Muscle layer of colon (tissue), 2 donors: ENCODE results near the gene TRAM2.
A peak's percentile ranks its signal among the peaks of the same experiment; 100 is the strongest.

Source experiments
- H3K27ac ChIP-seq: one replicate; pipeline ENCODE4 v1.7.0; 2013; ENCODE audit warnings: low read depth, mild to moderate bottlenecking, low read length, moderate library complexity
- H3K27me3 ChIP-seq, 2 donors: one replicate each; pipeline ENCODE4 v1.7.0; 2013; ENCODE audit warnings: low read length in 2 of 2, mild to moderate bottlenecking in 2 of 2; ENCODE audit not compliant: insufficient read depth in 2 of 2, control insufficient read depth in 1 of 2
- H3K36me3 ChIP-seq: one replicate; pipeline ENCODE4 v1.7.0; 2013; ENCODE audit warnings: mild to moderate bottlenecking, low read length; ENCODE audit not compliant: insufficient read depth
- H3K4me1 ChIP-seq: one replicate; pipeline ENCODE4 v1.7.0; 2013; ENCODE audit warnings: mild to moderate bottlenecking, low read length; ENCODE audit not compliant: insufficient read depth
- H3K4me3 ChIP-seq, 2 donors: one replicate each; pipeline ENCODE4 v1.7.0; 2013; ENCODE audit warnings: low read length in 2 of 2, low read depth in 1 of 2, mild to moderate bottlenecking in 1 of 2, moderate library complexity in 1 of 2
- H3K9ac ChIP-seq: one replicate; pipeline ENCODE4 v1.7.0; 2013; ENCODE audit warnings: low read length
- H3K9me3 ChIP-seq: one replicate; pipeline ENCODE4 v1.7.0; 2013; ENCODE audit warnings: mild to moderate bottlenecking, low read length
- donor health status: abdominal sarcoma.
- donor health status: Adenocarcinoma of cecum.

Gene TRAM2

DNA sequence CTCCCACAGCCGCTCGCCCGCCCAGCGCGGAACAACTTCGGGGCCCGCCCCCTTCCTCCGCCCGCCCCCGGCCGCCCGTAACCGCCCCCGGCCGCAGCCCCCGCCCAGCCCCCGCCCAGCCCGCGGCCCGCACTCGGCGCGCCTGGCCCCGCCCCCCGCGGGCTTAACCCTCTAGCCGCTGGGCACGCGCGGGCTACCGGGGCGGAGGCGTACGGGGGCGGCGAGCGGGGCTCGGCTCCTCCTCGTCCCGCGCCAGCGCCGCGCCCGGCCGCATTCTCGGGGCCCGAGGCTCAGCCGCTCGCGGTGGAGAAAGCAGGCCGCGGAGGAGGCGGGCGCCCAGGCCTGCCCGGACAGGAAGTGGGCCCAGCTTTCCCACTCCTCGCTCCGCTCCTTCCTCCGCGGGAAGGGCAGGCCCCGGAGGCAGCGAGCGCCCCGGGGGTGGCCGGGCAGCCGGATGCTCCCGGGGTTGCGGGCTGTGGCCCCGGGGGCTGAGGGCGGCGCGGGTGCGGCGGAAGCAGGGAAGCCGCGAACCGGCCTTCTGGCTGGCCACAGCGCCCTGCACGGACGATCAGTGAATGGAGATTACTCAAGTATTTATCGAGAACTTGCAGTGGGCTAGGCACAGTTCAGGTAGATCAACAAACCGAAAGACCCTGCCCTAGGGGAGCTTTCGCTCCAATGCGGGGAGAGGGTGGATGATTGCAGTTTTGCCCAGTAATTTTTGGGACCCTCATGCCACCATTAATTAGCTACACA, at the start of gene TRAM2:
TRAM2 (minus strand) TSS at position 39 of the 756 bp plus-strand sequence. CDS start 145 bp downstream, outside the sequence.
- Histone ChIP-seq H3K9ac (peak within 1 kb of the TSS; percentile 93), H3K4me1 (peaks cover 45% of the 10 kb centered on the region), H3K36me3 (no peaks in the 10 kb centered on the region), H3K9me3 (no peaks in the 10 kb centered on the region), H3K27me3 (no peaks in the 10 kb centered on the region), H3K4me3 (peak within 1 kb of the TSS; percentile 76 to 90), H3K27ac (peak within 1 kb of the TSS; percentile 98)

DNA sequence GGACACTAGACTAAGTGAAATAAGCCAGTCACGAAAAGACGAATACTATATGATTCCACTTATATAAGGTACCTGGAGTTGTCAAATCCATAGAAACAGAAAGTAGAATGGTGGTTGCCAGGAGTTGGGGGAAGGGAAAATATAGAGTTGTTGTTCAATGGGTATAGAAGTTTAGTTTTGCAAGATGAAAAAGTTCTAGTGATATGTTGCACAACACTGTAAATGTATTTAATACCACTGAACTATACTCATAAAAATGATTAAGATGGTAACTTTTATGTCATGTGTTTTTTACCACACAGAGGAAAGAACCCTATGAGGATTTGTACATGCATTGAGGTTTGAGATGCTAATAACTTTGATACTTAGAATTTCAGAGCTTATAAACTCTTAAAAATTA, 46.0 kb upstream of the TRAM2 start:
- no peaks in the 10 kb centered on the region for H3K36me3 ChIP-seq
- H3K27ac ChIP-seq = no peak overlapping the region
- H3K9me3 ChIP-seq = no peaks in the 10 kb centered on the region
- no peak overlapping the region for H3K4me3 ChIP-seq
- H3K27me3 ChIP-seq = no peaks in the 10 kb centered on the region
- H3K4me1 ChIP-seq = no peaks in the 10 kb centered on the region
- H3K9ac ChIP-seq = no peak overlapping the region

DNA sequence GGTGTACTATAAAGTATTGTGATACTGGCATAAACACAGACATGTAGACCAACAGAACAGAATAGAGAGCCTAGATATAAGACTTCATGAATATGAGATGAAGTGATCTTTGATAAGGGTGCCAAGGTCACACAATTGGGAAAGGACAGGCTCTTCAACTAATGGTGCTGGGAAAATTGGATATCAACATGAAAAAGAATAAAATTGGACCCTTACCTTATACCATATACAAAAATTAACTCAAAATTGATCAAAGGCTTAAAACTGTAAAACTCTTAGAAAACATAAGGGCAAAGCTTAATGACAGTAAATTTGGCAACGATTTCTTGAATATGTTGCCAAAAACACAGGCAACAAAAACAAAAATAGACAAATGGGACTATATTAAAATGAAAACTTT, 44.8 kb upstream of the TRAM2 start:
- Histone ChIP-seq H3K27ac (no peak overlapping the region), H3K4me1 (no peaks in the 10 kb centered on the region), H3K36me3 (no peaks in the 10 kb centered on the region), H3K9me3 (no peaks in the 10 kb centered on the region), H3K9ac (no peak overlapping the region), H3K4me3 (no peak overlapping the region), H3K27me3 (no peaks in the 10 kb centered on the region)

- H3K27me3 ChIP-seq = no peaks in the 10 kb centered on the region
- no peaks in the 10 kb centered on the region for H3K9me3 ChIP-seq
- H3K9ac ChIP-seq = no peak overlapping the region
- H3K27ac ChIP-seq = no peak overlapping the region
- H3K36me3 ChIP-seq = no peaks in the 10 kb centered on the region
- H3K4me1 ChIP-seq = no peaks in the 10 kb centered on the region
- H3K4me3 ChIP-seq = no peak overlapping the region
Measured at GRCh38 chr6:52620906-52621190, 44.0 kb upstream of the TRAM2 start.

GRCh38 chr6:52620055-52620905, 43.4 kb upstream of the TRAM2 start:
- Histone ChIP-seq H3K9me3 (no peaks in the 10 kb centered on the region), H3K4me1 (no peaks in the 10 kb centered on the region), H3K36me3 (no peaks in the 10 kb centered on the region), H3K9ac (no peak overlapping the region), H3K27me3 (no peaks in the 10 kb centered on the region), H3K27ac (no peak overlapping the region), H3K4me3 (no peak overlapping the region)

DNA sequence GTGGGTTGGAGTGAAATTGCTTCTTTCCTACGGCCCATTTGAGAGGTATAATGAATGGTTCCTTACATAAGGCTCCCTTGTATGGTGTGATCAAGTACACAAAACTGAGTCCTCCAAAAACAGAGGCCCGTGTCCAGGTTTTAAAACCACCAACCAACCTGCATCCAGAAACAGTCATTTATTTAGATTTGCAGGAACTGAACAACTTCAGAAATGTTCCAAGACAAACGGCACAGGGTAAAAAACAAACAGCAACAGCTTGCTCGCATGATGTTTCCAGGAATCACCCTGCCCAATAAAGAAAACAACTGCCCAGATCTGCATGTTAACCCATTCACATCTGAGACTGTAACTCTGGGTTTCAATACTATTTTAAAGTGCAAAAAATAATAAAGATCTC, 40.2 kb upstream of the TRAM2 start:
- H3K9me3 ChIP-seq = no peaks in the 10 kb centered on the region
- H3K27me3 ChIP-seq = no peaks in the 10 kb centered on the region
- H3K4me3 ChIP-seq = no peak overlapping the region
- H3K36me3 ChIP-seq = no peaks in the 10 kb centered on the region
- no peak overlapping the region for H3K9ac ChIP-seq
- no peaks in the 10 kb centered on the region for H3K4me1 ChIP-seq
- no peak overlapping the region for H3K27ac ChIP-seq

DNA sequence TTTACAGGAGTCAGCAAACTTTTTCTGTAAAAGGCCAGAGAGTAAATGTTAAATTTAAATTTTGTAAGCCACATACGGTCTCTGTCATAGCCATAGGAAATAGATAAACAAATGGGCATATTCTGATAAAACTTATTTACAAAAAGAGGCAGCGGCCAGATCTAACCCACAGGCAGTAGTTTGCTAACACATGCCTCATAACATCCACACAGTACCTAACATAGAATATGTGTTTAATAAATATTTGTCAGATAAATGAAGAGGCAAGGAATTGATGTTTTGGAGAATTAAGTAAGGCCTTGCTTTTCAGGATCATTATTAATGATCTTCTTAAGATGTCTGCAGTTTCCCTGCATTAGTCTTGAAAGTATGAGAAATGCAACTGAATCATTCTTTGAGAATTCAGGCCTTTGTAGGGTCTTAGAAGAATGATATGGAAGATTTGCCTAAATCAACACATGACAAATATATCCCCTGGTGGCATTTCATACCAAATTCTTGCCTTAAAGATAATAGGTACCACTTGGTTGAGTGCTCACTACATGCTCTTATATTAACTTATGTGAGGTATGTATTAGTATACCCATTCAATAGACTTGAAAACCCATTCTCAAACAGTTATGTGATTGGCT, 39.3 kb upstream of the TRAM2 start:
- no peaks in the 10 kb centered on the region for H3K4me1 ChIP-seq
- H3K36me3 ChIP-seq = no peaks in the 10 kb centered on the region
- H3K9ac ChIP-seq = no peak overlapping the region
- H3K27me3 ChIP-seq = no peaks in the 10 kb centered on the region
- no peak overlapping the region for H3K4me3 ChIP-seq
- no peaks in the 10 kb centered on the region for H3K9me3 ChIP-seq
- no peak overlapping the region for H3K27ac ChIP-seq

GRCh38 chr6:52612336-52613054, 35.6 kb upstream of the TRAM2 start:
- Histone ChIP-seq H3K36me3 (no peaks in the 10 kb centered on the region), H3K27me3 (no peaks in the 10 kb centered on the region), H3K9me3 (no peaks in the 10 kb centered on the region), H3K4me1 (no peaks in the 10 kb centered on the region), H3K9ac (no peak overlapping the region), H3K27ac (no peak overlapping the region), H3K4me3 (no peak overlapping the region)

DNA sequence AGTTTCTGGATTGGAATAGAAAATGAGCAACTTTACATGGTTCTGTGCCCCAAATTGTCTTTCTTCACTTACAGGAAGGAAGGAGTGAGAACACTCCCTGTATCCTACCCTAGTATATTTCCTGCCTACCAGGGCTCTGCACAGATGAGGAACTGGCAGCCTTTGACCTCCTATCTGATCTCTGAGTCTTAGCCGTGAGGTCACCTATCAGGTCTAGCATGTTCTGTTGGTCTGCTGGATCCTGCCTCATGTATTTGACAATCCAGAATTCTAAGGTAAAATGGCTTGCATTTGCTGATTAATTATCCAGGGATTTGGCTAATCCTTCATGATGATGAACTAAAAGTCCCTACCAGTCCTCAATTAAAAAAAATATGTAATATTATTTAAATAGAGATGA, 35.0 kb upstream of the TRAM2 start:
- Histone ChIP-seq H3K4me3 (no peak overlapping the region), H3K9ac (no peak overlapping the region), H3K27me3 (no peaks in the 10 kb centered on the region), H3K27ac (no peak overlapping the region), H3K36me3 (no peaks in the 10 kb centered on the region), H3K9me3 (no peaks in the 10 kb centered on the region), H3K4me1 (no peaks in the 10 kb centered on the region)

DNA sequence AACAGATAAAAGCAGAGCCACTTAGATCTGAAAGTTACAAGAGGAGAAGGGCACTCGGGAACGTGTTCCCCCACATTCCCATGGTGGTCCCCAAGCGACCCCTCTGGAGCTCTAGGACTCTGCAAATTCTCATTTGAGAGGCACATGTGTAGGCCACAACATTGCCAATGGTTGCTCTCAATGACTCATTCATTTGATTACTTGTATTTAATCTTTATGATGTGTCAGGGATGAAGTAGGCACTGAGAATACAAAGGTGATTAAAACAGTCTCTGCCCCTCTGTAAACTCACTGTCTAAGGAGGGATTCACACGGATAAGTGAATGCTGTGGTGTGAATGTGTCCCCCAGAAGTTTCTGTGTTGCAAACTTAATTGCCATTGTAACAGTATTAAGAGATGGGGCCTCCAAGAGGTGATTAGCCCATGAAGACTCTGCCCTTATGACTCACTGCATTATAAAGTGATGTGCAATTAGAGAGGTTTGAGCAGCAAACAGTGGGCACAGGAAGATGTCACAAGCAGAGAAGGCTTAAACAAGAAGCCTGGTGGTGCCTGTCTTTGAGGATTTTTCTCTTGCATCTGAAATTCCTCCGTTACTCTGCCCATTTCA, 34.0 kb upstream of the TRAM2 start:
- Histone ChIP-seq H3K9me3 (no peaks in the 10 kb centered on the region), H3K36me3 (no peaks in the 10 kb centered on the region), H3K4me3 (no peak overlapping the region), H3K27me3 (no peaks in the 10 kb centered on the region), H3K27ac (no peak overlapping the region), H3K9ac (no peak overlapping the region), H3K4me1 (no peaks in the 10 kb centered on the region)

DNA sequence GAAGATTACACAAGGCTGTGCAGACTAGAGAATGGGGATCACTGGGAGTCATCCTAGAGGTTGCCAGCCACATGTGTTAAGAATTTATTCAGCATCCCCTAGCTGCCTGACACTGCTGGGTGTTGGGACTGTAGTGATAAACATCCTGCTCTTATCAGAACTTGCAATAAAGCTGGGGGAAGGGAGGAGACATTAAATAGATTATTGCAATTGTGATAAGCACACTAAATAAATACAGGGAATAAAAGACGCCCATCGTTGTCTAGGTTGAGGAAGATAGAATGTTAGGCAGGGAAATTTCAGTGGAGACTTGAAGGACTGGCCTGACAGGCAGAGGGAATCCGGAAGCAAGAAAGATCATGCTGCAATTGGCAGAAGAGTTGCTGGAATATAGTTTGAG, 33.2 kb upstream of the TRAM2 start:
- Histone ChIP-seq H3K27me3 (no peaks in the 10 kb centered on the region), H3K36me3 (no peaks in the 10 kb centered on the region), H3K9ac (no peak overlapping the region), H3K4me3 (no peak overlapping the region), H3K9me3 (no peaks in the 10 kb centered on the region), H3K27ac (no peak overlapping the region), H3K4me1 (no peaks in the 10 kb centered on the region)
